GM18858 (cell line): Measurements from ENCODE around the gene DCP2.

Experiments
- ATAC-seq: cut with Tn5 transposase; IDR thresholded peaks from one replicate; pipeline ENCODE4 v1.9.1; 2021; ENCODE audit not compliant: unreplicated experiment

Gene DCP2

DNA sequence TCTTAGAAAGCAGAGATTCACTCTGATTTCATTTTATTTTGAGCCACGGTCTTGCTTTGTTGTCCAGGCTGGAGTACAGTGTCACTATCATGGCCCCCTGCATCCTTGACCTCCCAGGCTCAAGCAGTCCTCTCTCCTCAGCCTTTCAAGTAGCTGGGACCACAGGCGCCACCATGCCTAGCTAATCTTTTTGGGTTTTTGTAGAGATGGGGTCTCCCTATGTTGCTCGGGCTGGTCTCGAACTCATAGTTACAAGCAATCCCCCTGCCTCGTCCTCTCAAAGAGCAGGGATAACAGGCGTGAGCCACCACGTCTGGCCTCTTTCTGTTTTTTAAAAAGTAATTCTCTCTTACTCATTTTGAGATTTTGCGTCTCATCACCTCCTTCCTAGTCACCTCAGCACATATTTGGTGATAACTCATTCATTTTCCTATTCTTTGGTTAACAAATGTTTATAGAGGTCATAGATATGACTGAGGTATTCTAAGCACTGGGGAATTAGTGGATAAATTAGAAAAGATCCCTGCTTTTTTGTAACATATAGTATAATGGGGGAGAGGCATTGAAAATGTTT, 10.8 kb upstream of the DCP2 start:
- ATAC-seq, result no peak

- no peak for ATAC-seq
Measured at GRCh38 chr5:112967520-112968083, 9.0 kb upstream of the DCP2 start.

DNA sequence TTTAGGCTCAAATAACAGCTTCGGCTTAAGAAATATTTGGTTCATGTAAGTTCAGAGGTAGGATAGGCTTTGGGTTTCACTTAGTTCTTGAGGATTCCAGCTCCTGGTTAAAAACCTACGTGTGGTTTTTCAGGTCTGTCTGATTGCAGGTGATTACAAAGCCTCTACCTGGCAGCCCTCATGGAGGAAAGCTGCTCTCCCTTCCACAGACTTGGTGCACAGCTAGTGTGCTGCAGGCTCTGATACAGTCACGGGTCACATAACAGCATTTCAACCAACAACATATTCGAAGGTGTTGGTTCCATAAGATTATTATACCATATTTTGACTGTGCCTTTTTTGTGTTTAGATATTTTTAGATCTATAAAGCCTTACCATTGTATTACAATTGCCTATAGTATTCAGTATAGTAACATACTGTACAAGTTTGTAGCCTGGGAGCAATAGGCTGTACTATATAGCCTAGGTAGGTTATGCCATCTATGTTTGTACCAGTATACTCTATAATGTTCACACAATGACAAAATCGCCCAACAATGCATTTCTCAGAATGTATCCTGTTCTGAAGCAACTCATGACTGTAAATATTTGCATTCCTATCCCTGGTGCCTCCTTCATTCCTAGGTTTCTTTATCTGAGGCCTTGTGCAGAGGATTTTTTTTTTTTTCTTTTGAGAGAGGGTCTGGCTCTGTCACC, 8.0 kb upstream of the DCP2 start:
- ATAC-seq, result no peak

GRCh38 chr5:112971276-112971675, 5.3 kb upstream of the DCP2 start:
- no peak for ATAC-seq

DNA sequence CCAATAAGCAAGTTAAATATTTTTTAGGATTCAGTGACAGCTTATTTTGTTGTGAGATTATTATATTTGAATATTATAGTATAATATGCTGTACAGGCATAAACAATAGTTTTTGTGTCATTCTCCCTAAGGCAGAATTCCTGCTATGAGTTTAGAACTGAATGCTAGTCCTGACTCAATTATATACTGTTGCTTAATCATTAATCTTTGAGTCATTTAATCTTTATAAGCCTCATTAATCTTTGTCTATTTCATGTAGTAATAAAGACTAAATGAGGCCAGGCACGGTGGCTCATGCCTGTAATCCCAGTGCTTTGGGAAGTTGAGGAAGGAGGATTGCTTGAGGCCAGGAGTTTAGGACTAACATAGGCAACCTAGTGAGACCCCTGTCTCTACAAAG, 3.6 kb upstream of the DCP2 start:
- no peak for ATAC-seq

GRCh38 chr5:112973904-112974303, 2.7 kb upstream of the DCP2 start:
- ATAC-seq, result no peak

DNA sequence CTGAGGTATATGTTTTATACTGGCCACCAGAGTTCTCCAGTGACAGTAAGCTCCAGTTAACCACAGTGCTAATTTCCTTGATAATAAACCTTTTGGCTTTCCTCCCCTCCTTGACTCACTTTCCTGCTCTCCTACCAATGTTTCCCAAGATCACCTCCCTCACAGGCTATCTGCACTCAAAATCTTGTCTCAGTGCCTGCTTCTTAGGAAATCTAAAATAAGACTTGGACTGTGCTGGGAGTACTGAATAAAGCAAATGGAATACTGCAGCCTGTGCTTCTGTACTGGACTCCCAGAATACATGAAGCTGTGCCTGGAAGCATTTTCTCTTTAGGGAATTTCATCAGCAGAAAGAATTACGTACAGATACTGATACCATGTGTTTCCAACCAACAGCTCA, 1.7 kb upstream of the DCP2 start:
- no peak for ATAC-seq

- ATAC-seq, result no peak
Measured at GRCh38 chr5:112975721-112976431, 722 bp upstream of the DCP2 start.

GRCh38 chr5:112977440-112977861, 853 bp downstream of the DCP2 start:
- ATAC-seq, result no peak

DNA sequence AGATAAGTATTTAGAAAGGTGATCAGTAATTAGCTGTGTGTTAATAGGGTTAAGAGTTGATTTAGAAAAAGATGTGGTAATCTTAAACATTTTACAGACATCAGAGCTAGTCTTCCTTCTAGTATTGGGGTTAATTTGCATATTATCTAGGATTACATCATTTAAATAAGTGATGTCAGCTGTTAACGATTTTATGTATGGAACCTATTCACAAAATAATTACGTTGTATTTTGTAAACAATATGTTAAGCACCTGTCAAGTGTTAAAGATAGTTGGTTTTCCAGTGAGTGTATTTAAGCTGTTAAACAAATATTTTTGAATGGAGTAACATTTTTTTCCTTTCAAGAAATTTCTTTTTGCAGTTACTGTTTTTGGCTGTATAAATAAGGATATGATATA, 2.2 kb downstream of the DCP2 start:
- ATAC-seq, result no peak

GRCh38 chr5:112979723-112980122, 3.1 kb downstream of the DCP2 start:
- no peak for ATAC-seq

GRCh38 chr5:112983363-112983762, 6.8 kb downstream of the DCP2 start:
- ATAC-seq, result no peak

DNA sequence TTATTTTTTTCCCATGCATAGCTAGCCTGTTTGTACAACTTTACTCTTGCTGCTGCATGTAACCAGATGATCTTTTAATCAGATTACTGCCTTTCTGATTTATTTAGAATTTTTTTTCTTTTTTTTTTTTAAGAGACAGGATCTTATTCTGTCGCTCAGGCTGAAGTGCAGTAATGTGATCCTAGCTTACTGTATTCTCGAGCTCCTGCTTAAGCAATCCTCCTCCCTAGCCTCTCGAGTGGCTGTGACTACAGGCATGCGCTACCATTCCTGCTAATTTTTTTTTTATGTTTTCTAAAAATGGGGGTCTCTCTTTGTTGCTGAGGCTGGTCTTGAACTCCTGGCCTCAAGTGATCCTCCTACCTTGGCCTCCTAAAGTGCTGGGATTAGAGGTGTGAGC, 9.6 kb downstream of the DCP2 start:
- no peak for ATAC-seq

GRCh38 chr5:112995764-112996618, 19.4 kb downstream of the DCP2 start:
- peak; percentile 85 for ATAC-seq

GRCh38 chr5:112996830-112997374, 20.3 kb downstream of the DCP2 start:
- no peak for ATAC-seq

DNA sequence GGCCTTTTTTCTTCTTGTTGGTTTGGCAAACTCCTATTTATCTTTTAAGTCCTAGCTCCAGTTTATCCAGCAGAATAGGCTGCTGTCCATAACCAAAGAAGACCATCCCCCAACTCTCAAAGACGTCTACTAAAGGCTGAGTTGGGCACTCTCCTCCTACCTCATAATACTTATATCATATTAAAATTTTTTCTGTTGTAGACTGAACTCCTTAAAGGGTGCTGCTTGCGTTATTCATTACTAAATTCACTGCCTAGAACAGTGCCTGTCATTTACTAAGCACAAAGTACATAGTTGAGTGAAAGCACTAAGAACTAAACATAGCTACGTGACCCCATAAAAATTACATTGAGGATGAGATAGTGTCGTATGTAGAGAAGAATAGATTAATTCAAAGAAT, 21.7 kb downstream of the DCP2 start:
- ATAC-seq, result no peak

GRCh38 chr5:113000466-113000865, 23.9 kb downstream of the DCP2 start:
- no peak for ATAC-seq

DNA sequence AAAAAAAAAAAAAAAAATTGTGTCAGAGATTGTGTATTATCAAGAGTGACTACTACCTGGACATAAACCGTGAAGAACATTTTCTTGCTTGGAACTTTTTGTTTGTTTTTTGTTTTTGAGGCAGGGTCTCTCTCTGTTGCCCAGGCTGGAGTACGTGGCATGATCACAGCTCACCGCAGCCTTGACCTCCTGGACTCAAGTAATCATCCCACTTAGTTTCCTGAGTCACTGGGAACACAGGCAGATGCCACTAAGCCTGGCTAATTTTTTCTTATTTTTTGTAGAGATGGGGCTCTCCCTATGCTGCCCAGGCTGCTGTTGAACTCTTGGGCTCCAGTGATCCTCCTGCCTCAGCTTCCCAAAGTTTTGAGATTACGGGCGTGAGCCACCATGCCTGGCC, 25.8 kb downstream of the DCP2 start:
- no peak for ATAC-seq

- no peak for ATAC-seq
Measured at GRCh38 chr5:113003763-113004162, 27.2 kb downstream of the DCP2 start.

DNA sequence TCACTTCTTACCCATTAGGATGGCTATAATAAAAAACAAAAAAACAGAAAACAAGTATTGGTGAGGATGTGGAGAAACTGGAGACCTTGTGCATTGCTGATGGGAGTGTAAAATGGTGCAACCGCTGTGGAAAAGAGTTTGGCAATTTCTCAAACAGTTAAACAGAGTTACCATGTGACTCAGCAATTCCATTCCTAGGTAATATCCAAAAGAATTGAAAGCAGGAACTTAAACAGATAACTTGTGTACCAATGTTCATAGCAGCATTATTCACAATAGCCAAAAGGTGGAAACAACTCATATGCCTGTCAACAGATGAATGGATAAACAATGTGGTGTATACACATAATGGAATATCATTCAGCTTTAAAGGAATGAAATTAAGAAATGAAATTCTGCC, 28.9 kb downstream of the DCP2 start:
- no peak for ATAC-seq
